ENCODE measurements around the gene PLRG1.

Gene PLRG1

DNA sequence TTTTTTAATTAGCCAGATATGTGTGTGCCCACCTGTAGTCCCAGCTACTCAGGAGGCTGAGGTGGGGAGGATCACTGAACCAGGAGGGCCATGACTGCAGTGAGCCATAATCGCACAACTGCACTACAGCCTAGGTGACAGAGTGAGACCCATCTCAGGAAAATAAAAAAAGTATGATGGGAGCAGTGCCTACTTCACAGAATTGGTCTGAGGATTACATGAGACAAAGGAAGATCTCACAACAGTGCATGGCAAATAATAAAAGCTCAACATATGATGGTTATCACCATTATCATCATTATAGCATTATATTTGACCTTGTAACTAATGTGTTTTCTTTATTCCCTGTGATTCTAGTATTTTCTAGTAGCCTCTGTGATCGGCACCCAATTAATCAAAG lies 38.7 kb downstream of the PLRG1 start:
- Histone ChIP-seq H3K4me3 (ENCODE audit: low read length) (no peak overlapping the region), H3K9me3 (ENCODE audit: insufficient read depth, low read depth, low read length) (peaks cover 5% of the 10 kb centered on the region; the same call in 1 of the 2 replicates), H3K9ac (ENCODE audit: low read depth, low read length) (no peak overlapping the region)

DNA sequence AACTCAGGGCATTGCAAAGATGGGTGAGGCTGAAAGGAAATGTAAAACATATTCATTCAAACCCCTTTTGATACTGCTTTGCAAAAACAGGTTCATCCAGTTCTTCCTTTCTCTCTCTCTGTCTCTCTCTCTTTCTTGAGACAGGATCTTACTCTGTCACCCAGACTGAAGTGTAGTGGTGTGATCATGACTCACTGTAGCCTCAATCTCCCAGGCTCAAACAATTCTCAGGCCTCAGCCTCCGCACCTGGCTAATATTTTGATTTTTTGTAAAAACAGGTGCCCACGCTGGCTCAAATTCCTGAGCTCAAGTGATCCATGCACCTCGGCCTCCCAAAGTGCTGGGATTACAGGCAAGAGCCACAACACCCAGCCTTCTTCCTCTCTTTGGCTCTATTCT lies 43.0 kb downstream of the PLRG1 start:
- Histone ChIP-seq H3K9me3 (ENCODE audit: insufficient read depth, low read depth, low read length) (no peaks in the 10 kb centered on the region), H3K27ac (ENCODE audit: low read length) (no peak overlapping the region), H3K36me3 (ENCODE audit: insufficient read depth, low read depth, low read length) (no peaks in the 10 kb centered on the region), H3K27me3 (ENCODE audit: insufficient read depth, low read length) (no peaks in the 10 kb centered on the region), H3K4me3 (ENCODE audit: low read length) (no peak overlapping the region), H3K4me1 (ENCODE audit: insufficient read depth, low read length) (peaks cover 5% of the 10 kb centered on the region; the same call in 1 of the 2 replicates), H3K9ac (ENCODE audit: low read depth, low read length) (no peak overlapping the region)

More for the DNA sequence above, 38.7 kb downstream of the PLRG1 start:
- H3K27me3 ChIP-seq (ENCODE audit: insufficient read depth, low read length) = no peaks in the 10 kb centered on the region
- no peak overlapping the region for H3K27ac ChIP-seq (ENCODE audit: low read length)
- H3K4me1 ChIP-seq (ENCODE audit: insufficient read depth, low read length) = peaks cover 10% of the 10 kb centered on the region; the same call in 1 of the 2 replicates
- H3K36me3 ChIP-seq (ENCODE audit: insufficient read depth, low read depth, low read length) = no peaks in the 10 kb centered on the region

DNA sequence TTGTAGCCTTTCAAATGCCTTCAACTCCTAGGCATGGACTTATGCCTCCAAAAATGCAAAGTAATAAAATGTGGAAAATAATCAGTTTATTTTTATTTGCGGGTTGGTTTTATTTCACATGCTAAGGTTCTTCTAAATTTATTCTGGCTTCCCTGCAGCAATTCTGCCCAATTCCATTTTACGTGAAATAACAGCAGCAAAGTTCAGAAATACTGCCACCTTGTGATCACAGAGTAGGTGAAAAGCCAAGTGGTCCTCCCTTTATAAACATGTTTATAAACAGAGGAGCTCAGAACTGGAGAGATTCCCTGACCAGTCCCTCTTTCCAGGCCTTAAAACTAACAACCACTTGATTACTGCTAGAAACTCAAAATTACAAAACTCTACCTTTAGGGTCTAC lies 43.9 kb downstream of the PLRG1 start:
- H3K27ac ChIP-seq (ENCODE audit: low read length) = no peak overlapping the region
- H3K4me3 ChIP-seq (ENCODE audit: low read length) = no peak overlapping the region
- H3K27me3 ChIP-seq (ENCODE audit: insufficient read depth, low read length) = no peaks in the 10 kb centered on the region
- no peak overlapping the region for H3K9ac ChIP-seq (ENCODE audit: low read depth, low read length)
- H3K4me1 ChIP-seq (ENCODE audit: insufficient read depth, low read length) = no peaks in the 10 kb centered on the region
- no peaks in the 10 kb centered on the region for H3K36me3 ChIP-seq (ENCODE audit: insufficient read depth, low read depth, low read length)
- no peaks in the 10 kb centered on the region for H3K9me3 ChIP-seq (ENCODE audit: insufficient read depth, low read depth, low read length)

DNA sequence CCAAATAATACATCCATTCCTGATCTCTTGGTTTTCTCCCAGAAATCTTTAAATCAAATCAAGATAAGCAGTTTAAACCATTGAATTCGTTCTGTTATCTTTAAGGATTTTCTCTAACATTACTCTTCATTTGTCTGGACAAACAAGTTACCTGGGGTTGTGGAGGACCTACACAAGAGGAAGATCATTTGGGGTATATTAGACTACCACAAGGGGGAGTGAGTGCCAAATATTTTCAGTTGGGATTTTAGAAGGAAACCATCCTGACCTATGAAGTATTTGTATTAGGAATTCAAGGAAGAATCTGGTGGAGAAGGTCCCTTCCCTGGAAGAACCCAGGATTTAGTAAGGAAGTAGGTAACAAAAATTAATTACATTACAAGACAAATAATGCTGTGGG lies 46.6 kb downstream of the PLRG1 start:
- Histone ChIP-seq H3K4me3 (ENCODE audit: low read length) (no peak overlapping the region), H3K27me3 (ENCODE audit: insufficient read depth, low read length) (no peaks in the 10 kb centered on the region; the same call in 1 of the 2 replicates), H3K9me3 (ENCODE audit: insufficient read depth, low read depth, low read length) (no peaks in the 10 kb centered on the region), H3K4me1 (ENCODE audit: insufficient read depth, low read length) (no peaks in the 10 kb centered on the region), H3K36me3 (ENCODE audit: insufficient read depth, low read depth, low read length) (no peaks in the 10 kb centered on the region), H3K27ac (ENCODE audit: low read length) (no peak overlapping the region), H3K9ac (ENCODE audit: low read depth, low read length) (no peak overlapping the region)

DNA sequence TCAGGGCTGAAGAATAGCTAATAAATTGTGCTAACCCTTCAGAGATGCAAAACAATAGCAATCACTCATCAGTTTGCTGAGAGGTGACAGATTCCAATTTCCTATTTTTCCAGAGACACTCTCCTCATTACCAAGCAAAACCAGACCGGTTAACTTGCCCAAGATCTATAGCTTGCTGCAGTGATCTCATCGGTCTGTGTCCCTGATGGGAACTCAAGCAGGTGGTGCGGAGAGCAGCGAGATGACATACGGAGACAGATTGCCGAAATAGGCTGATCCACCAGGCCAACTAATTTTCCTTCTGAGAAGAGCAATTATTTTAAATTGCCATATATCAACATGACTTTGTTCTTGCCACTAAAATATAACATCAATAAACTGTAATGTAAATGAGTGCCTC lies 48.1 kb downstream of the PLRG1 start:
- H3K9ac ChIP-seq (ENCODE audit: low read depth, low read length) = no peak overlapping the region
- no peaks in the 10 kb centered on the region for H3K36me3 ChIP-seq (ENCODE audit: insufficient read depth, low read depth, low read length)
- H3K9me3 ChIP-seq (ENCODE audit: insufficient read depth, low read depth, low read length) = no peaks in the 10 kb centered on the region
- no peak overlapping the region for H3K4me3 ChIP-seq (ENCODE audit: low read length)
- H3K27ac ChIP-seq (ENCODE audit: low read length) = no peak overlapping the region
- H3K27me3 ChIP-seq (ENCODE audit: insufficient read depth, low read length) = no peaks in the 10 kb centered on the region; the same call in 1 of the 2 replicates
- no peaks in the 10 kb centered on the region for H3K4me1 ChIP-seq (ENCODE audit: insufficient read depth, low read length)

DNA sequence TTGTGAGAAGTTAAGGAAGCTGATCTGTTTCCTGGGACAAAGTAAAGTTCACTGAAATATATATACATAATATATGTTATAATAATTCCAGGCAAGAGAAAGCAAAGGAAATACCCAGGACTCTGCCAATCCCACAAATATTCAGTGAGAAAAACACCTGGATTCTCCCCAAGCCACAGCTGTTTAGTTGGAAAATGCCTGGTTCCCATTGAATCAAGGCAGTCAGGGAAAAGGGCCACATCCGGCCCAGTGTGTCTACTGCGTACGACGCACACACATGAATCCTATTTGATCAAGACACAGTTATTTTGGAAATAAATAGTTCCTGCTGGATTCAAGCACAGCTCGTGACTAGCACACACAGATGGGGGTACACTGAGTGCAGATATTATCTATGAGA lies 52.3 kb downstream of the PLRG1 start:
- no peaks in the 10 kb centered on the region for H3K36me3 ChIP-seq (ENCODE audit: insufficient read depth, low read depth, low read length)
- no peaks in the 10 kb centered on the region for H3K9me3 ChIP-seq (ENCODE audit: insufficient read depth, low read depth, low read length)
- H3K27ac ChIP-seq (ENCODE audit: low read length) = no peak overlapping the region
- peaks cover 25% of the 10 kb centered on the region for H3K27me3 ChIP-seq (ENCODE audit: insufficient read depth, low read length)
- H3K4me1 ChIP-seq (ENCODE audit: insufficient read depth, low read length) = no peaks in the 10 kb centered on the region
- no peak overlapping the region for H3K9ac ChIP-seq (ENCODE audit: low read depth, low read length)
- H3K4me3 ChIP-seq (ENCODE audit: low read length) = no peak overlapping the region

DNA sequence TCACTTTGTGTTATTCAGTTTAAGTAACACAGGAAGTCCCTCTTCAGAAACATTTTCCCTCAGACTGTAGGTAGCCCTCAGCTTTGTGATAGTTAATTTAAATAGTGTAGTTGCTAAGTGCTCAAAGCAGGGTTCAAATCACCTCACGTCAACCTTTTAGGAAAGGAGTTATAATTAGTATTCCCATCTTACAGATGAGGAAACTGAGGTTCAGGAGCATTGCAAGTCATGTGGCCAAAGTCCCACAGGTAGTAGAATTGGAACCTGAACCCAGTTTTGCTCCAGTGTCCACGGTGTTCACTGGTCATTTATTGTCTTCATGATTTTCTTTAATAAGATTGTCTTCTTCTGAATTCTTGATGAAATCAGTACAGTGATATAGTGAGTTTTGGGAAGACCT lies 54.3 kb downstream of the PLRG1 start:
- Histone ChIP-seq H3K4me1 (ENCODE audit: insufficient read depth, low read length) (peaks cover 4% of the 10 kb centered on the region; the same call in 1 of the 2 replicates), H3K9me3 (ENCODE audit: insufficient read depth, low read depth, low read length) (no peaks in the 10 kb centered on the region), H3K36me3 (ENCODE audit: insufficient read depth, low read depth, low read length) (no peaks in the 10 kb centered on the region), H3K9ac (ENCODE audit: low read depth, low read length) (no peak overlapping the region), H3K27ac (ENCODE audit: low read length) (no peak overlapping the region), H3K4me3 (ENCODE audit: low read length) (no peak overlapping the region), H3K27me3 (ENCODE audit: insufficient read depth, low read length) (peaks cover 45% of the 10 kb centered on the region)

DNA sequence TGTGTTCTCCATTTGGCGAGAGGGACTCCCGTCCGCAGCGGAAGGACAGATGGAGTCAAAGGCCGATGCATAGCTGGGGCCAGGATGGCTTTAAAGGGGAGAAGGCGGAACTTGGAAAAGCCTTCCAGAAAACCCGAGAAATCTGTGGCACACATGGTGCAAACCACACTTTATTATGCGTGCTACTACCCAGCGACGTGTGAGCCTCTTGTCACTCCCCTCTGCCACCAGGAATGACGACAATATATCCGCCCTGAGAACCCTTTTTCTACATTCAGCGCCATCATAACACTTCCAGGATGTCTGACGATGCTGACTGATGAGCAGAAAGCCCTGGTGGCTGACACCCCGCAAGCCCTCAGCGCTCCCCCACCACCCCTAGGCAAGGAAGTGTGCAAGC lies 57.9 kb downstream of the PLRG1 start:
- Histone ChIP-seq H3K9me3 (ENCODE audit: insufficient read depth, low read depth, low read length) (no peaks in the 10 kb centered on the region), H3K9ac (ENCODE audit: low read depth, low read length) (peak overlapping the region; percentile 42; the same call in 1 of the 2 replicates), H3K4me3 (ENCODE audit: low read length) (peak overlapping the region; percentile 66), H3K4me1 (ENCODE audit: insufficient read depth, low read length) (peaks cover 4% of the 10 kb centered on the region; the same call in 1 of the 2 replicates), H3K36me3 (ENCODE audit: insufficient read depth, low read depth, low read length) (no peaks in the 10 kb centered on the region), H3K27me3 (ENCODE audit: insufficient read depth, low read length) (peaks cover 81% of the 10 kb centered on the region), H3K27ac (ENCODE audit: low read length) (no peak overlapping the region)

DNA sequence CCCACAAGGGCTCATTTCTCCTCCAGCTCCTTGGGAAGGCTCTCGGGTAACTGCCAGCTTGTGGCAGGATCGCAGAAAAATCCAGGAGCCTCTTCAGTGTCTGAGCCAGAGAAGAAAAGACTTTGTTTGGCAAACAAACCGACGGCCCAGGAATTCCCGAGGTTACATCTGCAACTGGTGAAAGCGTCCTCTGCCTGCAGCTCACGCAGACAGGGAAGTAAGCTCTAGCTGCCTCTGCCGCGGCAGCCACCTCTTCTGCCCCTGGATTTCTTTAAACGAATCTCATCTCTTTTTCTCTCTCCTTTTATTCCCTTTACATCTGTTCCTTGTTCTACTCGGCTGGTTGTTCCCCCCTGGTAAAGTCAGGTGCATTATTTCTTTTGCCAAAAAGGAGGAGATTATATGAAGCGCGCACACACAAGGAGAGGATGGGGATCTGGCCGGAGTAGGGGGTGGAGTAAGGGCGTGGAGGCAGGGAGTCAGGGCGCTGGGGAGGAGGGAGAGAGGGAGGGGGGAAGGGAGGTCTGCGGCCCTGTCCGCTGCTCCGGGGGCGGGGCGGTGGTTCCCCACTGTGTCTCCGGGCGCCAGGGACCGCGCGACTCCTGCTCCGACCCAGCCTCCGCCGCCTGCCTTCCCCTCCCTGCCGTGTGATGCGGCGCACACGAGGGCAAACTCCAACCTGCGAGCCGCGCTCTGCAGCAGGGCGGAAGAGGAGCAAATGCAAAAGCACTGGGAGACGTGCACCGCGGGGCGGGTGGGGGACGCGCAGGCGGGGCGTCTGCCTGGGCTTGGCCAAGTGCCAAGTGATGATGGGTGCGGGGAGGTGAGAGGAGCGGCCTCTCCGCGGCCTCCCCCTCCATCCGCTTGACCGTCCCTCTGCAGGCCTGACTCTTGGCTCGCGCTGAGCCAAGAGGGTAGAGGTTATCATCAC lies 58.6 kb downstream of the PLRG1 start, which contains the start of gene DCHS2:
Gene DCHS2, minus strand, starts transcription at position 459 of the 931 bp plus-strand sequence. Its CDS starts 444 bp downstream, at position 15.
- Histone ChIP-seq H3K27ac (ENCODE audit: low read length) (no peak within 1 kb of the TSS), H3K27me3 (ENCODE audit: insufficient read depth, low read length) (peaks cover 88% of the 10 kb centered on the region), H3K4me3 (ENCODE audit: low read length) (peak within 1 kb of the TSS; percentile 66), H3K36me3 (ENCODE audit: insufficient read depth, low read depth, low read length) (no peaks in the 10 kb centered on the region), H3K9ac (ENCODE audit: low read depth, low read length) (peak within 1 kb of the TSS; percentile 42; the same call in 1 of the 2 replicates), H3K9me3 (ENCODE audit: insufficient read depth, low read depth, low read length) (no peaks in the 10 kb centered on the region), H3K4me1 (ENCODE audit: insufficient read depth, low read length) (peaks cover 4% of the 10 kb centered on the region; the same call in 1 of the 2 replicates)

DNA sequence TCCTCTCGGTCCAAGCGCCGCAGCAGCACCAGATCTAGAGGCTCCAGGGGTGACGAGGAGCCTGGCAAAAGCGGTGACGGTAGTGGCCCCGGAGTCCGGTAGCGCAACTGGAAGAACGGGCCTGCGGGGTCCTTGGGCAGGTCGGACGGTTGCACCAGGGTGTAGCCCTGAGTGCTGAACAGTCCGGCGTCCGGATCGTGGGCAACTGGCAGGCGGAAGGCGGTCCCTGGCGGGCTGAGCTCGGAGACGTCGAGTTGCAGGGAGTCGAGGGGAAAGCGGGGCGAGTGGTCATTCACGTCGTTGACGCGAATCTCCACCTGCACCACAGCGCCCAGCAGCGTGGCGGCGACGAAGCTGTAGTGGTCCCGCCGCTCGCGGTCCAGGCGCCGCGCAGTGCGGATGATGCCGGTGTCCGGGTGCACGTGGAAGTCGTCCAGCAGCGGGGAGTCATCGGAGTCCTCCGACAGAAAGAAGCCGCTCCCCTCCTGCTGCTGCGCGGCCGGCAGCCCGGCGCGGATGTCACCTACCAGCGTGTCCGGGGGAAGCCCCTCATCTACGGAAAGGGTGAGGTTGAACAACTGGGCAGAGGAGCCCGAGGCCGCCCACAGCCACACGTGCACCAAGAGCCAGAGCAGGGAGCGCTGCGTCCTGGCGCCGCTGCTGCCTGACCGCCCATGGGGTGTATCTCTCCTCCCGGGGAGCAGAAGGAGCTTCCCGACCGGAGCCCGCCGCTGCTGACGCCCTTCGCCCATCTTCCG lies 59.4 kb downstream of the PLRG1 start:
- peak overlapping the region; percentile 66 for H3K4me3 ChIP-seq (ENCODE audit: low read length)
- H3K4me1 ChIP-seq (ENCODE audit: insufficient read depth, low read length) = peaks cover 4% of the 10 kb centered on the region; the same call in 1 of the 2 replicates
- H3K9ac ChIP-seq (ENCODE audit: low read depth, low read length) = no peak overlapping the region
- peaks cover 95% of the 10 kb centered on the region for H3K27me3 ChIP-seq (ENCODE audit: insufficient read depth, low read length)
- no peaks in the 10 kb centered on the region for H3K9me3 ChIP-seq (ENCODE audit: insufficient read depth, low read depth, low read length)
- H3K27ac ChIP-seq (ENCODE audit: low read length) = no peak overlapping the region
- no peaks in the 10 kb centered on the region for H3K36me3 ChIP-seq (ENCODE audit: insufficient read depth, low read depth, low read length)

DNA sequence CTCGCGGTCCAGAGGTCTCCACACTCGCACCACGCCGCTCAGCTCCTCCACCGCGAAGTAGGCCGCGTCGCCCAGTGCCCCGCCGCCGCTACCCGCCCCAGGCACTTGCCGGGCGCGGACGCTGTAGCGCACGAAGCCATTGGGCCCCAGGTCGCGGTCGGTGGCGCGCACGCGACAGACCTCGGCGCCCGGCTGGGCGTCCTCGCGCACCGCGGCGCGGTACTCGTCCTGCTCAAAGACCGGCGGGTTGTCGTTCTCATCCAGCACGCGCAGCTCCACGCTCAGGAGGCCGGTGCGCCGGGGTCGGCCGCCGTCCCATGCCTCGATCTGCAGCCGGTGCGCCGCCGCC lies 60.0 kb downstream of the PLRG1 start:
- peaks cover 4% of the 10 kb centered on the region; the same call in 1 of the 2 replicates for H3K4me1 ChIP-seq (ENCODE audit: insufficient read depth, low read length)
- H3K9ac ChIP-seq (ENCODE audit: low read depth, low read length) = no peak overlapping the region
- peaks cover 99% of the 10 kb centered on the region for H3K27me3 ChIP-seq (ENCODE audit: insufficient read depth, low read length)
- no peaks in the 10 kb centered on the region for H3K9me3 ChIP-seq (ENCODE audit: insufficient read depth, low read depth, low read length)
- no peaks in the 10 kb centered on the region for H3K36me3 ChIP-seq (ENCODE audit: insufficient read depth, low read depth, low read length)
- H3K4me3 ChIP-seq (ENCODE audit: low read length) = peak overlapping the region; percentile 66; the same call in 1 of the 2 replicates
- no peak overlapping the region for H3K27ac ChIP-seq (ENCODE audit: low read length)
